Measurements from ENCODE around the gene CTNNA2. TPM values are rescaled to one million over a fixed set of nuclear protein-coding genes. Genes with fewer than 3 reads are reported as not detected.

Gene CTNNA2
- polyA plus RNA-seq, 4 donors, result 3.9 to 4.6 (median 4.3) TPM

DNA sequence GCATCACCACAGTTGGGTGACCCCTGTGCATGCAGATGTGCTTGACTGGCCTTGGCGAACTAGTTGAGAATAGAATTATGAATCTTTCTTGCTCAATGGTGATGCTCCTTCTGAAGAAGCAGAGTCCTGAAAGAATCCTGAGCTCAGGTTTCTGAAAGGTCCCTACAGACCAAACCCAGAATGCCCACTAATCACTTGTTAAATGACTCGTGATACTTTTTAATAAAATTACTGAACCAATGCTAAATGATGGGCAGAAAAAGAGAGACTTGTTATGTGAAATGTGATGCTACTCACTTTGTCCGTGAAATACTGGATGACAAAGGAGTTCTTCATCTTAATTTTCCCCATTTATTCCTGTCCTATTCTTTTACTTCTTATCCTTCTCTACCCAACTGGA lies 1055.2 kb downstream of the CTNNA2 start:
- peak; percentile 7 to 42 (median 30) for DNase-seq (ENCODE audit: low read depth in 4 of 4, low spot score in 3 of 4)

DNA sequence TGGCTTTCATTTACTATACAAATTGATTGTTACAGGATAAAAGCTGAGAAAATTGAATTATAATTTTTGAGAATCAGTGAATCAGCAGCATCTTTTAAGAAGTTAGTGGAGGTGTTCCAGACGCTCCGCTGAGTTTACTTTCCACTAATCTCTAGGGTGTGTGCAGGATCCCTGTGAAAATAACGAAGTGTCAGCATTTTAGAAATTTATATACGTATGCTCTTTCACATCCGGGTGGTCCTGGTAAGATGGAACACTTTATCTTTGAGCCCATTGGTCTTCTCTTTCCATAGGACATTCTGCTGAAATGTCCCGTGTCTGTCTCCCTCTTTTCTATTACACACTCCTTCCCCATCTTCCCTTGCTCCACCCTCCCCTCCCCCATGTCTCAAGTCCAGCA lies 1060.3 kb downstream of the CTNNA2 start:
- no peak for DNase-seq (ENCODE audit: low read depth in 4 of 4, low spot score in 3 of 4)

DNA sequence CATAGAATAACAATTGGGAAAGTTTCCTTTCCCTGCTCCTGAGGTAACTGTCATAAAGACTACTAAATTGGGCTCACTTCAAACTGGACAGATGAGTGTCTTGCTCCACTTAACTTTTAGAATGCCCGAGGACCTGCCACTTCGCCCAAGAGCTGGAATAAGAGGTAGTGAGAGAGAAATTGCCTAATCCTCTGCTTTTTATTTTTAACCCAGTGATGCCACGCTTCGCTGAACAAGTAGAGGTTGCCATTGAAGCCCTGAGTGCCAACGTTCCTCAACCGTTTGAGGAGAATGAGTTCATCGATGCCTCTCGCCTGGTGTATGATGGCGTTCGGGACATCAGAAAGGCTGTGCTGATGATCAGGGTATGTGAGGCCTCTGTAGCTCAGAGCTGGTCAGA lies 1061.1 kb downstream of the CTNNA2 start:
- DNase-seq (ENCODE audit: low read depth in 4 of 4, low spot score in 3 of 4), result no peak

DNA sequence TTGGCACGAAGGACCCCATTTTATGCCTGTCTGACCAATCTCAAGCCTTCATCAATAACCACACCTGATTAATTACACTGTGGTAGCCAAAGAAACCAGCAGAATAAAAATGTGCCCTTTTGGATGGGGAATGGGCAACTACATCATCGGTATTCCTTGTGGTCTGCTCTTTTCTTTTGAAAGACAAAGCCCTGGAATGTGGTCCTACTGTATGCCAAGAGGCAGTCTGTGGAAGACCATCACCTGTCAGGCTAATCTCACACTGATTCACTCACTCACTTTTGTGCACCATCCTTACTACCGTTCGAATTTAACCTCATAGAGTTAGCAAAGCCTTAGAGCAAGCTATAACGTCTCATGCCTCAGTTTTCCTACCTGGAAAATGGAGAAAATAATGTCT lies 1066.9 kb downstream of the CTNNA2 start:
- DNase-seq (ENCODE audit: low read depth in 4 of 4, low spot score in 3 of 4), result no peak

DNA sequence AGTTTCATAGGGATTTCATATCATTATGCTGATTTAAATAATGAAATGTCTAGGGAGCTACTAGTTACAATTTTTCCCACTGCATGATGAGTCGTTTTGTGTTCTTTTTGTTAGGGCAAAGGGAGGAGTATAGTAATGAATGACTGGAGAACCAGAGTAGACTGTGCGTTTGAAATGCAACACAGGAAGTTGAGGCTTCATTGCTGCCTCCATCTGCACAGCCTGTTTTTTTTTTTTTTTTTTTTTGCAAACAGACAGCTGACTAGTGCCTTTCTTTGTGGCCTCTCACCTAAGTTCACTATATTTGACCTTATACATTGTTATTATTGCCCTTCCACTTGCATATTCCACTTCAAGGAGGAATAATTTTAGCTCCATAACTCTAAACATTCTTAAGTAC lies 1078.4 kb downstream of the CTNNA2 start:
- DNase-seq (ENCODE audit: low read depth in 4 of 4, low spot score in 3 of 4), result no peak

DNA sequence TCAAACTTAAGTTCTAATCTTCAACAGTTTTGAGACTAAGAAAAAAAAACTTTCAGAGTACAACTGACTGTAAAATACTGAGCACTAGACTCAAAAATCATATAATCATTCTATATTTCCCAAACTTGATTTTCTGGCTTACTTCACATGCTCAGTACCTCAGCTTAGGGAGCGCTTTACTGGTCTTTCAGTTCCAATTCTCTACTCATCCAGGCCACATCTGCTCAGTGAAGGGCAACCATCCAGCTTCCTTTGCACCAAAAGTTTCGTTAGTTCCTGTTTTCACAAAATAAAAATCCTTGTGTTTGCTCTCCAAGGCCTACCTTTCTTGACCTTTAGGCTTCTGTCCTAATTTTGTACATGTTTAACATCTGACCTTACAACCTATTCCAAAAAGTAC lies 1079.3 kb downstream of the CTNNA2 start:
- DNase-seq (ENCODE audit: low read depth in 4 of 4, low spot score in 3 of 4), result no peak

DNA sequence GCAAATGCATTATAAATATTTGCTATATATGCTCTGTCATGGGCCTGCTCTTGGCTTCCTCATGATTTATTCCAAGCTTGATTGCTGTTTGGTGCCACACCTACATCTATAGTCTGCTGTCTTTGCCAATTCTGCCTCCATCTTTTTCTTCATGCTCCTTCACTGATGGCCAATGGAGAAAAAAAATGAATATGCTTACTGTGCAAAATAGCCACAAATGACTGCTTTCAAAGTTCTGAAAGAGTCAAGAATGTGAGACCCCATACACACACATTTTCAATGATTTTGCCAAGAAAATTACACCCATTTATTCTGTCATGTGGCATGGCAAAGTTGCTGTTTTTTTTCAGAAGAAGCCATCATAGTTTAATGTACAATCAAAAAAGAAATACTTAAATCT lies 1097.3 kb downstream of the CTNNA2 start:
- no peak for DNase-seq (ENCODE audit: low read depth in 4 of 4, low spot score in 3 of 4)

DNA sequence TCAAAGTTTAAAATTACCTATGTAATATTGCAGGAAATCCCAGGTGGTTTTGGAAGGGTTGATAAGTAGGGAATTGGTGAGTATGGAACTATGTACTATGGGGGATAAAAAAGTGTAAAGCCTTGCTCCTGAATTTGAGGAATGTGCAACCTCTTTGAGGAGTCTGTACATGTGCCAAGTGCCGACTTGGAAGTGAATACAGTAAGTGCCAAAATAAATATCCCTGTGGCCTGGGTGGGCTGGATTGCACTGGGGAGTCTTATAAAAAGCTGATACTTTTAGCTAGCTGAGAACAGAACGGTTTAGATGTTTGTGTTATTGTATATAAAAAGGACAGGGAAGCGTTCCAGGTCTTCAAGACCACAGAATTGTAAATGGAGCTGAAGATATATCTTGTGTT lies 1108.8 kb downstream of the CTNNA2 start:
- no peak for DNase-seq (ENCODE audit: low read depth in 4 of 4, low spot score in 3 of 4)

DNA sequence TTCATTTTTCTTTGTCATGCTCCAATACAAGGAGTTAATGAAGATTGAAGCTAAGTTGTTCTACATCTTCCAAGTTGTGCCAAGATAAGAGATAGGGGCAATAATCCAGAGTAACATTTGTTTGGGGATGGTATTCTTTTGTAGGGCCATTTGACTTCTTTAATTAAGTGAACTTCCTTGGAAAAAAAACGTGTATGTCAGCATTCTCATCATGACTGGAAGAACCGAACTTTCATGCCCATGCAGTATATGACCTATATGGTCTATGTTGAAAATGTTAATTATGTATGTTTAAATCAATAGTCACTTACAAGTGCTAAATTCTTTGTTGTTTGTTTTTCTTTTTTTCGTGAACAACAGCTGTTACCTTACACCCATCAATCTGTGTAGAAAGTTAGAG lies 1111.2 kb downstream of the CTNNA2 start:
- DNase-seq (ENCODE audit: low read depth in 4 of 4, low spot score in 3 of 4), result no peak

DNA sequence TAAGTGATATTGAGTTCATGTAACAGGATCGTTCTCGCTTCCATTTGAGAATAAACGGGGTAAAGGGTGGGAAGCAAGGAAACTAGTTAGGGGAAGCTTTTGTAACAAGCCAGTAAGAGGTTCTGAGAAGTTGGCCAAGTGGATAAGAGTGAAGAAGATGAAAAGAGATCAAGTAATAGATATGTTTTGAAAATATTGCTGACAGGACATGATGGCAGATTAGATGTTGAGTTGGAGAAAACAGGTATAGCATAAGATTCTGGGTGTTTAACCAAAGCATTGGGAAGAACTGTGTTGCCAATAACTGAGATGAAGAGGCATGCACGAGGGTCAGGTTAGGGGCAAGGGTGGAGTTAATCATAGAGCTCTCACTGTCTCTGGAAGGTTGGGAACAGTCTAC lies 1121.7 kb downstream of the CTNNA2 start:
- DNase-seq (ENCODE audit: low read depth in 4 of 4, low spot score in 3 of 4), result no peak

DNA sequence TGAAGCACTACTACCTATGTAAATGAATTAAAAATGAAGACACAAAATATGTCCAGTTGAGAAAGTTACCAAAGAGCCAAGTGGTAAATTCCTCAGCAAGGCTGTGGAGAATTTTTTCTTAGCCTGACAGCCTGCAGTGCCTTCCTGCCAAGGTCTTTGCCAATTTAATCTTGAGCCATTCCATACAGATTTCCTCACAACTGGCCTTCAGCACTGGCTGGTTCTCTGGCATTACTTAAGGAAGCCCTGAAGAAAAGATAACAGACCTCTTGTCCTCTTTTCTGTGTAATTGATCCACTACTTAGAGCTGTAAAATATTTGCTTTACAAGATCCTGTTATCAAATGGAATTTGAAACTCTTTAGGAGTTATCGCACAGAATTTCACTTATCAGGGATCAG lies 1125.9 kb downstream of the CTNNA2 start:
- no peak for DNase-seq (ENCODE audit: low read depth in 4 of 4, low spot score in 3 of 4)

DNA sequence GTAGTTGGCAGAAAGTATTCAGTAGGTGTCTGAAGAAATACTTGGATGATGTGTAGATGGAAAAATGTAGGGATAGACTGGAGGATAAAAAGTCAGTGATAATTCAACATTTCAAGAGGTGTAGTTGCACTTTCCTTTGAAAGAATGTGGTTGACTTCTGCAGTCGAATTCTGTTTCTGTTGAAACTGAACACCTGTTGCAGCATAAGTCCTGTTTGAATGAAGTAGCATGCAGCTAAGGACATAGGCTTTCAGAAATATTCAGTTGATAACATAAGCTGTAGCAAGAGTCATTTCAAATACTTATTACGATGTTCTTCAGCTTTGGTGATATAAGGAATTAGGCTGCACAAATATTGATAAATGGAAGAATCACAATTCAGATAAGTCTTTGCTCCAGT lies 1129.6 kb downstream of the CTNNA2 start:
- DNase-seq (ENCODE audit: low read depth in 4 of 4, low spot score in 3 of 4), result no peak

DNA sequence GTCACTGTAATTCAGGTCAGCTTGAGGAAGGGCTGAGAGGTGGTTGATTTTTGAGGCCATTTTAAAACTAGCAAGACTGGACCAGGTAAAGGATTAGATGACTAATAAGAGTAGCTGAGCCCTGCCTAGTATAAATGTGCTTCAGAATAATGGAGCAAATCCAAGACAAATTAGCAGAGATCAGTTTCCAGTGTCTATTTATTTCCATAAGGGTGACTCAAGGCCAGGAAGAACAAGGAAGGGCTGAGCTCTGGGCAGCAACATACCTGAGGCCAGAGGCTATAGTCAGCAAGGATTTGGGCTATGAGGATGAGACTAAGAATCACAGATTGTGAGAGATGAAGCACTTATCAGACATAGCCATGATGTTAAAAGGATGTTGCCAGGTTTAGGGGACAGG lies 1130.7 kb downstream of the CTNNA2 start:
- no peak for DNase-seq (ENCODE audit: low read depth in 4 of 4, low spot score in 3 of 4)

DNA sequence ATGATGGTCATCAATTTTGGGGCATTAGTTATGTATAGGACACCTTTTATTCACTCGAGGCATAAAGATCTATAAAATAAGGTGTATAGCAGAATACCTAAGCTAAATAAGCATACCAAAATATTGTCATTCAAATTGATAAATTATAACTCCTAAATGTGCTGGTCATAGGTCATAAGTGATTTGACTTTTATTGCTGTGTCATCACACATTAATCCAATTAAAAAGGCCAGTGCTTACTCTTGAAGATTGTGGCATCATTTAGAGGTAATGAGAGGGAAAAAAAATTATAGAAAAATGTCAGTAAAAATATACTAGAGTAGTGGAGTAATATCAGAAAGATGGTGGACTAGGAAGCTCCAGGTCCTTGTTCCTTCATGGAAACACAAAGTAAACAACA lies 1138.6 kb downstream of the CTNNA2 start:
- DNase-seq (ENCODE audit: low read depth in 4 of 4, low spot score in 3 of 4), result no peak

DNA sequence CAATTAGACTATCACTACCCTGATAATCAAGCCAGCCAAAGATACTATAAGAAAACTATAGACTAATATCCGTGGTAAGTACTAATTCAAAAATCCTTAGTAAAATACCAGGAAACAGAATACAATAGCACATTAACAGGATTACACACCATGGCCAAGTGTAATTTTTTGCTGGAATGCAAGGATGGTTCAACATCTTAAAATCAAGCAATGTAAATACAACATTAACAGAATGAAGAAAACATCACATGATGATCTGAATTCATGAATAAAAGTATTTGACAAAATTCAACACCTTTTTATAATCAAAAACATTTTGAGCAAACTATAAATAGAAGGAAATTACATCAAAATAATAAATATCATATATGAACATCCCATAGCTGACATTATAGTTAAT lies 1142.4 kb downstream of the CTNNA2 start:
- no peak for DNase-seq (ENCODE audit: low read depth in 4 of 4, low spot score in 3 of 4)

DNA sequence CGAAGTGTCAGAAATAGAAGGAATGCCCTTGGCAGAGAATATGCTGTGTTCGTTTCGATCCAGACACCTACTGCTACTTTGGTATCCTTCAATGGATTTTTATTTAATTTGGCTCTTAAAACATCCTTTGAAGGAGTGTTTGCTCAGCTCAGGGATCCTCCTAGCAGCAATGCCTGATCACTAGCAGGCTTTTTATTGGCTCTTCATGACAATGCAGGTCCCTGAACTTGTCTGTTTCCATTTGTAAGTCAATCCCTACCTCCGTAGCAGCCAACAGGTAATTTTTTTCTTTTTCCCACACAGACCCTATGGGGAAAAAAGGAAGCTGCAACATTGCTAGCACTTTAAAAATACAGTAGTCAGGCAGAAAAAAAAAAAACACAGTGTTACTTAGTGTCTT lies 1157.9 kb downstream of the CTNNA2 start:
- no peak for DNase-seq (ENCODE audit: low read depth in 4 of 4, low spot score in 3 of 4)

DNA sequence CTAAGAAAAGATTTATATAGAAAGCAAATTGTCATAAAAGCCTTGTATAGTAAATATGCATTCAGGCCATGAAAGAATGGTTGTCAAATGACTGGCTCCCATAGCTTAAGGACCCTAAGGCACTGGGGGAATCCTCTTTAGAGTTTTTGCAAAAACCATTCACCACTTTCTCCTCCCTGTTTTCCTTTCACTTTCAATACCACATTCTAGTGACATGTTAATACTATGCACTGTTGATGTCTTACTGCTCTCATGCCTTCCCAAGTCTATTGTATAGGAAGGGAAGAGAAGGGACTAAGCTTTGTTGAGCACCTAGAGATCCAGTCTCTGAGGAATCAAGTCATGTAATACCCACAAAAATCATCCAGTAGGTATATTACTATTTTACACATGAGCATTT lies 1174.7 kb downstream of the CTNNA2 start:
- DNase-seq (ENCODE audit: low read depth in 4 of 4, low spot score in 3 of 4), result no peak

DNA sequence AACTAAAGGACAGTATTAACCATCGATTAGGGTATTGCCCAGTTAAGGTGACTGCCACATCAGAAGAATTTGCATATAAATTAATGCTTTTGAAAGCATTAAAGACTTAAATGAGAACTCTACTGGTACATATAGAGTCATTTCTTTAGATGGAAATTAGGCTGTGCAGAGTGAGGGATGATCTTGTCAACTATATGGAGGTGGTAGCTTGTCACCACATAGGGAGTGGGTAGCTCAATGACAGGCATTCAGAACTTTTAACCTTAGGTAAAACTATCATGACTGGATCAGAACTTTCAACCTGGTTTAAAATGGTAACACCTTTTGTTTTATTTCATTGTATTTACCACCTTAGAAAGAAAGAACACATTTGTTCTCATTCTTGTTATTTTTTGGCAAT lies 1176.3 kb downstream of the CTNNA2 start:
- DNase-seq (ENCODE audit: low read depth in 4 of 4, low spot score in 3 of 4), result no peak

All from right renal pelvis (tissue), 4 donors.